HepG2 (cell line): Measurements from ENCODE around the gene NFATC1. TPM values are rescaled to one million over a fixed set of nuclear protein-coding genes. Genes with fewer than 3 reads are reported as not detected.

Experiments
- ATAC-seq: fragments of 200-7000 bp; cut with Tn5 transposase; 3 replicates; pipeline ENCODE4 v1.9.1; 2020; ENCODE audit warnings: mild to moderate bottlenecking, moderate library complexity
- BruUV-seq: library from RNA; stranded (reverse); fragments of 400-500 nt; replicated peaks from 2 replicates; lab custom pipeline; 2021; lab: Mats Ljungman, UMichigan
- CTCF ChIA-PET: fragments of 300-600 bp; formaldehyde crosslinking; extraction: SDS; loops from one replicate; lab custom pipeline; 2021; ENCODE audit warnings: low total read pairs, inconsistent platforms, low intra/inter-chr PET ratio; lab: Yijun Ruan, JAX
- POLR2A ChIA-PET: fragments of 350-600 bp; sonication (Branson Sonifier 250); formaldehyde crosslinking; loops from one replicate; lab custom pipeline; 2020; ENCODE audit warnings: antibody characterized with exemption, inconsistent platforms; lab: Yijun Ruan, JAX
- DNase-seq: peaks from one replicate; pipeline ENCODE4 v3.0.0-alpha.2; 2015; ENCODE audit warnings: low spot score
- FAIRE-seq: peaks from 3 replicates; lab custom pipeline; 2011; peaks lifted over from hg19 to GRCh38; lab: Jason Lieb, UNC
- H2AFZ ChIP-seq: one replicate; pipeline ENCODE4 v1.6.1; 2011; ENCODE audit warnings: low read length, inconsistent platforms
- H3K27ac ChIP-seq: fragments of 300-600 bp; 3 replicates; pipeline ENCODE4 v1.8.0; 2011; ENCODE audit warnings: mixed run types, mild to moderate bottlenecking, mixed read lengths, low read length, inconsistent platforms; ENCODE audit not compliant: insufficient read depth; ENCODE audit errors: extremely low read length
- H3K27me3 ChIP-seq, 2 experiments: fragments of 200-600 bp in 1 of 2; 2 replicates in 1 of 2; 3 replicates in 1 of 2; pipeline versions ENCODE4 v1.6.0 to v1.8.0; 2011; ENCODE audit warnings: low read length in 2 of 2, mild to moderate bottlenecking in 2 of 2, moderate library complexity in 2 of 2, inconsistent platforms in 1 of 2; ENCODE audit not compliant: insufficient read depth in 2 of 2, control insufficient read depth in 1 of 2
- H3K36me3 ChIP-seq, 2 experiments: fragments of 200-600 bp in 1 of 2; replicated peaks in 1 of 2; 2 replicates in 1 of 2; 3 replicates in 1 of 2; pipeline versions ENCODE4 v1.5.1 to v1.8.0; 2011; ENCODE audit warnings: low read length in 2 of 2, inconsistent platforms in 1 of 2; ENCODE audit not compliant: insufficient read depth in 2 of 2, control insufficient read depth in 1 of 2
- H3K4me1 ChIP-seq: 2 replicates; pipeline ENCODE4 v1.5.1; 2012; ENCODE audit warnings: low read length, inconsistent platforms; ENCODE audit not compliant: insufficient read depth
- H3K4me2 ChIP-seq: 2 replicates; pipeline ENCODE4 v1.6.0; 2011; ENCODE audit warnings: low read depth, low read length, inconsistent platforms
- H3K4me3 ChIP-seq, 3 experiments: fragments of 200-600 bp in 1 of 3; sonication (generic), shearing (Covaris generic) in 1 of 3; replicated peaks in 1 of 3; 2 replicates each; pipeline ENCODE4 v1.5.1; 2011 to 2016; ENCODE audit warnings: low read length in 3 of 3, inconsistent platforms in 2 of 3, low read depth in 2 of 3, mild to moderate bottlenecking in 2 of 3, control low read depth in 1 of 3, mixed read lengths in 1 of 3; ENCODE audit not compliant: insufficient read depth in 1 of 3
- H3K79me2 ChIP-seq: one replicate; pipeline ENCODE4 v1.6.1; 2011; ENCODE audit warnings: low read length, inconsistent platforms; ENCODE audit not compliant: insufficient read depth
- H3K9ac ChIP-seq: 2 replicates; pipeline ENCODE4 v1.6.0; 2011; ENCODE audit warnings: mild to moderate bottlenecking, low read depth, low read length, inconsistent platforms; ENCODE audit not compliant: insufficient read depth
- H3K9me3 ChIP-seq: 2 replicates; pipeline ENCODE4 v1.5.1; 2012; ENCODE audit warnings: mild to moderate bottlenecking, low read length
- H4K20me1 ChIP-seq: 2 replicates; pipeline ENCODE4 v1.6.0; 2011; ENCODE audit warnings: inconsistent platforms, mild to moderate bottlenecking, low read length, moderate library complexity; ENCODE audit not compliant: insufficient read depth
- ATF7 ChIP-seq, 2 experiments: fragments of 450-650 bp in 1 of 2; sonication (generic) in 1 of 2; formaldehyde crosslinking in 1 of 2; IDR thresholded peaks; 2 replicates each; pipeline versions ENCODE4 v1.4.0 to v1.6.1; 2016 to 2020; ENCODE audit warnings: antibody characterized with exemption in 1 of 2, mild to moderate bottlenecking in 1 of 2, missing genetic modification reagents in 1 of 2
- GATA4 ChIP-seq: sonication (generic); IDR thresholded peaks from 2 replicates; pipeline ENCODE4 v1.6.1; 2016; ENCODE audit warnings: antibody characterized with exemption, low read depth, borderline replicate concordance
- SMAD9 ChIP-seq: sonication (generic); formaldehyde crosslinking; IDR thresholded peaks from 2 replicates; pipeline ENCODE4 v1.5.1; 2020; ENCODE audit warnings: mild to moderate bottlenecking, missing genetic modification reagents
- SP4 ChIP-seq: sonication (generic); formaldehyde crosslinking; IDR thresholded peaks from 2 replicates; pipeline ENCODE4 v1.8.1; 2023; ENCODE audit warnings: mild to moderate bottlenecking, missing genetic modification reagents
- WGBS: methylation state at CpG from one replicate; pipeline ENCODE4 v1.1.6; 2017; ENCODE audit warnings: low lambda C conversion rate; 5-methylcytosine and 5-hydroxymethylcytosine counted together
- in situ Hi-C: cut with HindIII; loops from 2 replicates; pipeline ENCODE4 v1.10.0; 2017; ENCODE audit warnings: low pct_unique_long_range_greater_than_20kb; ENCODE audit not compliant: extremely low pct_ligation_motif_present
- intact Hi-C: fragments of 100-400 bp; cut with micrococcal nuclease; formaldehyde crosslinking; loops from one replicate; pipeline ENCODE4 v1.10.0; 2022; ENCODE audit not compliant: unreplicated experiment
- polyA plus RNA-seq, 8 experiments: library from polyadenylated mRNA; depleted of rRNA in 3 of 8; stranded (reverse) in 7 of 8; unstranded in 1 of 8; fragments of >200 nt; fragmentation: Illumina TruSeq in 4 of 8; extraction: Trizol in 4 of 8; gene quantifications; 2 replicates each; pipeline versions ENCODE4 v1.2.1 to v1.2.3, GENCODE V29; 2011 to 2016; ENCODE audit warnings: low read depth in 4 of 8, missing spikeins in 1 of 8, mixed read lengths in 1 of 8; ENCODE audit not compliant: insufficient read depth in 1 of 8
- total RNA-seq, 5 experiments: library from RNA; depleted of rRNA; stranded (reverse); fragments of >200 nt; fragmentation: Illumina TruSeq; extraction: Trizol; gene quantifications; 2 replicates each; pipeline ENCODE4 v1.2.3, GENCODE V29; 2016; ENCODE audit warnings: low read depth in 1 of 5
- TF ChIP-seq, protein P1 (sequence below): sonication (generic); formaldehyde crosslinking; IDR thresholded peaks from 2 replicates; pipeline ENCODE4 v1.4.0; 2020; ENCODE audit warnings: mild to moderate bottlenecking, missing genetic modification reagents, borderline replicate concordance
- TF ChIP-seq, protein P2 (sequence below): sonication (generic); formaldehyde crosslinking; IDR thresholded peaks from 2 replicates; pipeline ENCODE4 v1.5.0; 2020; ENCODE audit warnings: mild to moderate bottlenecking, missing genetic modification reagents
- TF ChIP-seq, protein P3 (sequence below): sonication (generic); formaldehyde crosslinking; IDR thresholded peaks from 2 replicates; pipeline ENCODE4 v1.4.0; 2020; ENCODE audit warnings: missing genetic modification reagents
- TF ChIP-seq, protein P4 (sequence below): IDR thresholded peaks from 2 replicates; pipeline ENCODE4 v1.6.1; 2016; ENCODE audit warnings: missing compliant biosample characterization, missing genetic modification reagents, borderline replicate concordance
- TF ChIP-seq, protein P5 (sequence below): sonication (generic); formaldehyde crosslinking; IDR thresholded peaks from 2 replicates; pipeline ENCODE4 v1.9.0; 2021; ENCODE audit warnings: missing genetic modification reagents, borderline replicate concordance

NFATC1 gene
- total and polyA plus RNA-seq, 2 of the 13 experiments (the other 11 are each of a cell fraction or from before 2014, with no cell fraction given): not detected

GRCh38 chr18:79456105-79456980, 60.6 kb downstream of the NFATC1 start:
- intact Hi-C loops: no loop called here
- in situ Hi-C loops: no loop called here
- WGBS: 15% methylated on average over 6 of the region's 37 CpGs
- Histone ChIP-seq H3K27ac (no peak overlapping the region), H3K79me2 (no peaks in the 10 kb centered on the region), H3K36me3 (no peaks in the 10 kb centered on the region), H2AFZ (no peak overlapping the region), H3K9me3 (no peaks in the 10 kb centered on the region), H3K4me3 (no peak overlapping the region), H3K27me3 (peaks cover 15 to 98% of the 10 kb centered on the region in 2 experiments), H3K4me2 (no peak overlapping the region), H3K4me1 (no peaks in the 10 kb centered on the region), H3K9ac (no peak overlapping the region), H4K20me1 (no peaks in the 10 kb centered on the region)
- ATAC-seq (no peak), DNase-seq (no peak), FAIRE-seq (no peak)
- BruUV-seq: no TSS peak
- ChIA-PET POLR2A (no interaction called here), CTCF (no interaction called here)
- TF ChIP-seq SMAD9 (no peak), GATA4 (no peak), SP4 (no peak), ATF7 (IDR thresholded peaks at IDR 0.05) (no peak), ATF7 (CRISPR knock-in tag; IDR thresholded peaks at IDR 0.05) (no peak)
- TF ChIP-seq, protein P1, sequence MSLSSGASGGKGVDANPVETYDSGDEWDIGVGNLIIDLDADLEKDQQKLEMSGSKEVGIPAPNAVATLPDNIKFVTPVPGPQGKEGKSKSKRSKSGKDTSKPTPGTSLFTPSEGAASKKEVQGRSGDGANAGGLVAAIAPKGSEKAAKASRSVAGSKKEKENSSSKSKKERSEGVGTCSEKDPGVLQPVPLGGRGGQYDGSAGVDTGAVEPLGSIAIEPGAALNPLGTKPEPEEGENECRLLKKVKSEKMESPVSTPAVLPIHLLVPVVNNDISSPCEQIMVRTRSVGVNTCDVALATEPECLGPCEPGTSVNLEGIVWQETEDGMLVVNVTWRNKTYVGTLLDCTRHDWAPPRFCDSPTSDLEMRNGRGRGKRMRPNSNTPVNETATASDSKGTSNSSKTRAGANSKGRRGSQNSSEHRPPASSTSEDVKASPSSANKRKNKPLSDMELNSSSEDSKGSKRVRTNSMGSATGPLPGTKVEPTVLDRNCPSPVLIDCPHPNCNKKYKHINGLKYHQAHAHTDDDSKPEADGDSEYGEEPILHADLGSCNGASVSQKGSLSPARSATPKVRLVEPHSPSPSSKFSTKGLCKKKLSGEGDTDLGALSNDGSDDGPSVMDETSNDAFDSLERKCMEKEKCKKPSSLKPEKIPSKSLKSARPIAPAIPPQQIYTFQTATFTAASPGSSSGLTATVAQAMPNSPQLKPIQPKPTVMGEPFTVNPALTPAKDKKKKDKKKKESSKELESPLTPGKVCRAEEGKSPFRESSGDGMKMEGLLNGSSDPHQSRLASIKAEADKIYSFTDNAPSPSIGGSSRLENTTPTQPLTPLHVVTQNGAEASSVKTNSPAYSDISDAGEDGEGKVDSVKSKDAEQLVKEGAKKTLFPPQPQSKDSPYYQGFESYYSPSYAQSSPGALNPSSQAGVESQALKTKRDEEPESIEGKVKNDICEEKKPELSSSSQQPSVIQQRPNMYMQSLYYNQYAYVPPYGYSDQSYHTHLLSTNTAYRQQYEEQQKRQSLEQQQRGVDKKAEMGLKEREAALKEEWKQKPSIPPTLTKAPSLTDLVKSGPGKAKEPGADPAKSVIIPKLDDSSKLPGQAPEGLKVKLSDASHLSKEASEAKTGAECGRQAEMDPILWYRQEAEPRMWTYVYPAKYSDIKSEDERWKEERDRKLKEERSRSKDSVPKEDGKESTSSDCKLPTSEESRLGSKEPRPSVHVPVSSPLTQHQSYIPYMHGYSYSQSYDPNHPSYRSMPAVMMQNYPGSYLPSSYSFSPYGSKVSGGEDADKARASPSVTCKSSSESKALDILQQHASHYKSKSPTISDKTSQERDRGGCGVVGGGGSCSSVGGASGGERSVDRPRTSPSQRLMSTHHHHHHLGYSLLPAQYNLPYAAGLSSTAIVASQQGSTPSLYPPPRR (CRISPR knock-in tag): no peak
- TF ChIP-seq, protein P2, sequence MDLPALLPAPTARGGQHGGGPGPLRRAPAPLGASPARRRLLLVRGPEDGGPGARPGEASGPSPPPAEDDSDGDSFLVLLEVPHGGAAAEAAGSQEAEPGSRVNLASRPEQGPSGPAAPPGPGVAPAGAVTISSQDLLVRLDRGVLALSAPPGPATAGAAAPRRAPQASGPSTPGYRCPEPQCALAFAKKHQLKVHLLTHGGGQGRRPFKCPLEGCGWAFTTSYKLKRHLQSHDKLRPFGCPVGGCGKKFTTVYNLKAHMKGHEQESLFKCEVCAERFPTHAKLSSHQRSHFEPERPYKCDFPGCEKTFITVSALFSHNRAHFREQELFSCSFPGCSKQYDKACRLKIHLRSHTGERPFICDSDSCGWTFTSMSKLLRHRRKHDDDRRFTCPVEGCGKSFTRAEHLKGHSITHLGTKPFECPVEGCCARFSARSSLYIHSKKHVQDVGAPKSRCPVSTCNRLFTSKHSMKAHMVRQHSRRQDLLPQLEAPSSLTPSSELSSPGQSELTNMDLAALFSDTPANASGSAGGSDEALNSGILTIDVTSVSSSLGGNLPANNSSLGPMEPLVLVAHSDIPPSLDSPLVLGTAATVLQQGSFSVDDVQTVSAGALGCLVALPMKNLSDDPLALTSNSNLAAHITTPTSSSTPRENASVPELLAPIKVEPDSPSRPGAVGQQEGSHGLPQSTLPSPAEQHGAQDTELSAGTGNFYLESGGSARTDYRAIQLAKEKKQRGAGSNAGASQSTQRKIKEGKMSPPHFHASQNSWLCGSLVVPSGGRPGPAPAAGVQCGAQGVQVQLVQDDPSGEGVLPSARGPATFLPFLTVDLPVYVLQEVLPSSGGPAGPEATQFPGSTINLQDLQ: no peak
- TF ChIP-seq, protein P3, sequence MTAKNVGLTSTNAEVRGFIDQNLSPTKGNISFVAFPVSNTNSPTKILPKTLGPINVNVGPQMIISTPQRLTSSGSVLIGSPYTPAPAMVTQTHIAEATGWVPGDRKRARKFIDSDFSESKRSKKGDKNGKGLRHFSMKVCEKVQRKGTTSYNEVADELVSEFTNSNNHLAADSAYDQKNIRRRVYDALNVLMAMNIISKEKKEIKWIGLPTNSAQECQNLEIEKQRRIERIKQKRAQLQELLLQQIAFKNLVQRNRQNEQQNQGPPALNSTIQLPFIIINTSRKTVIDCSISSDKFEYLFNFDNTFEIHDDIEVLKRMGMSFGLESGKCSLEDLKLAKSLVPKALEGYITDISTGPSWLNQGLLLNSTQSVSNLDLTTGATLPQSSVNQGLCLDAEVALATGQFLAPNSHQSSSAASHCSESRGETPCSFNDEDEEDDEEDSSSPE (CRISPR knock-in tag): no peak
- TF ChIP-seq, protein P4, sequence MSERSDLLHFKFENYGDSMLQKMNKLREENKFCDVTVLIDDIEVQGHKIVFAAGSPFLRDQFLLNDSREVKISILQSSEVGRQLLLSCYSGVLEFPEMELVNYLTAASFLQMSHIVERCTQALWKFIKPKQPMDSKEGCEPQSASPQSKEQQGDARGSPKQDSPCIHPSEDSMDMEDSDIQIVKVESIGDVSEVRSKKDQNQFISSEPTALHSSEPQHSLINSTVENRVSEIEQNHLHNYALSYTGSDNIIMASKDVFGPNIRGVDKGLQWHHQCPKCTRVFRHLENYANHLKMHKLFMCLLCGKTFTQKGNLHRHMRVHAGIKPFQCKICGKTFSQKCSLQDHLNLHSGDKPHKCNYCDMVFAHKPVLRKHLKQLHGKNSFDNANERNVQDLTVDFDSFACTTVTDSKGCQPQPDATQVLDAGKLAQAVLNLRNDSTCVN (CRISPR knock-in tag): no peak
- TF ChIP-seq, protein P5, sequence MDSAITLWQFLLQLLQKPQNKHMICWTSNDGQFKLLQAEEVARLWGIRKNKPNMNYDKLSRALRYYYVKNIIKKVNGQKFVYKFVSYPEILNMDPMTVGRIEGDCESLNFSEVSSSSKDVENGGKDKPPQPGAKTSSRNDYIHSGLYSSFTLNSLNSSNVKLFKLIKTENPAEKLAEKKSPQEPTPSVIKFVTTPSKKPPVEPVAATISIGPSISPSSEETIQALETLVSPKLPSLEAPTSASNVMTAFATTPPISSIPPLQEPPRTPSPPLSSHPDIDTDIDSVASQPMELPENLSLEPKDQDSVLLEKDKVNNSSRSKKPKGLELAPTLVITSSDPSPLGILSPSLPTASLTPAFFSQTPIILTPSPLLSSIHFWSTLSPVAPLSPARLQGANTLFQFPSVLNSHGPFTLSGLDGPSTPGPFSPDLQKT (CRISPR knock-in tag): no peak
